DOHH2 (cell line): ENCODE results near the gene SHC4.
A peak's percentile ranks its signal among the peaks of the same experiment; 100 is the strongest.

Experiments
- EZH2phosphoT487 ChIP-seq: fragments of 200-600 bp; sonication (generic); IDR thresholded peaks from 2 replicates; pipeline ENCODE4 v1.6.1; 2017; ENCODE audit warnings: borderline replicate concordance, mild to moderate bottlenecking, antibody characterized with exemption, low read length, moderate library complexity, mixed read lengths
- TF ChIP-seq, protein P1 (sequence below): fragments of 200-600 bp; sonication (generic); IDR thresholded peaks from one replicate; pipeline ENCODE4 v1.5.1; 2014; ENCODE audit warnings: antibody characterized with exemption, mild to moderate bottlenecking, low read depth, low read length; ENCODE audit not compliant: poor library complexity, severe bottlenecking

DNA sequence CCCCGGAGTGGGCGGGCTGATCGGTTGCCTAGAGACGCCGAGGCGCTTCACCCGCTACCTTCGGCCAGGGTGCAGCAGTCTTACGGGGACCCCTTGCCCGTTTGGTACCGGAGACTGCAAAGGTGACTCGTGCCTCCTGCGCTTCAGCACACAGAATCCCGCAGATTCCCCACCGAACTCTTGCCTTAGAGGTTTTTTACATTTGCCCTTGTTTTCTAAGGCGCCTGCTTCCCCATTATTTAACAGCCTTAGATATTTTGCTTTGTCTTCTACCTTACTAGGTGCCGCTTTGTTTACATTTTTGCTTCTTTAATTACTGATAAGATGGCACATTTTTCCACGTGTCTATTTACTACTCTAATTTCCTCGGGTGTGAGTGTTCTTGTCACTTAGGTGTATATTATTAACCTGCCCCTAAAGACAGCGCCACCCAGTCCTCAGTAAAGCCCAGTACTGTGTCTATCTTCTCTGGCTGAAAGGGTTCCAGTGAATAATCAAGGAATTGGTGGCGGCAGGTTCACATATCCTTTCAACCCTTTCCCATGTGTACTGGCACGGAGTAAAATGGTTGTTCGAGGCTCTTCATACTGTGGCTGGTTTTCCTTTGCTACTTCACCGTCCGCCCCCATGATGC is 152.3 kb downstream of the SHC4 start:
- TF ChIP-seq, protein P1, sequence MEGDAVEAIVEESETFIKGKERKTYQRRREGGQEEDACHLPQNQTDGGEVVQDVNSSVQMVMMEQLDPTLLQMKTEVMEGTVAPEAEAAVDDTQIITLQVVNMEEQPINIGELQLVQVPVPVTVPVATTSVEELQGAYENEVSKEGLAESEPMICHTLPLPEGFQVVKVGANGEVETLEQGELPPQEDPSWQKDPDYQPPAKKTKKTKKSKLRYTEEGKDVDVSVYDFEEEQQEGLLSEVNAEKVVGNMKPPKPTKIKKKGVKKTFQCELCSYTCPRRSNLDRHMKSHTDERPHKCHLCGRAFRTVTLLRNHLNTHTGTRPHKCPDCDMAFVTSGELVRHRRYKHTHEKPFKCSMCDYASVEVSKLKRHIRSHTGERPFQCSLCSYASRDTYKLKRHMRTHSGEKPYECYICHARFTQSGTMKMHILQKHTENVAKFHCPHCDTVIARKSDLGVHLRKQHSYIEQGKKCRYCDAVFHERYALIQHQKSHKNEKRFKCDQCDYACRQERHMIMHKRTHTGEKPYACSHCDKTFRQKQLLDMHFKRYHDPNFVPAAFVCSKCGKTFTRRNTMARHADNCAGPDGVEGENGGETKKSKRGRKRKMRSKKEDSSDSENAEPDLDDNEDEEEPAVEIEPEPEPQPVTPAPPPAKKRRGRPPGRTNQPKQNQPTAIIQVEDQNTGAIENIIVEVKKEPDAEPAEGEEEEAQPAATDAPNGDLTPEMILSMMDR = peak; percentile 71
- TF ChIP-seq EZH2phosphoT487 = no peak
